Loucy (cell line): ENCODE results near the gene SMTN.
"Not testable (repeated sequence)": the region's sequence is repeated elsewhere in the genome, so short reads cannot be mapped to it uniquely, and the experiment has no call there.

Source experiments
- CTCF ChIP-seq: fragments of 200-600 bp; sonication (generic); conservative IDR thresholded peaks from 2 replicates; pipeline ENCODE4 v1.5.1; 2014; ENCODE audit warnings: mild to moderate bottlenecking, antibody characterized with exemption, low read length
- EZH2phosphoT487 ChIP-seq: fragments of 200-600 bp; IDR thresholded peaks from 2 replicates; pipeline ENCODE4 v1.6.1; 2018; ENCODE audit warnings: antibody characterized with exemption, mild to moderate bottlenecking, moderate library complexity, borderline replicate concordance

GRCh38 chr22:31073125-31073524 is 8.0 kb upstream of the SMTN start:
- TF ChIP-seq CTCF, EZH2phosphoT487: not testable (repeated sequence)
